ENCODE measurements around the gene SLC12A5.

DNA sequence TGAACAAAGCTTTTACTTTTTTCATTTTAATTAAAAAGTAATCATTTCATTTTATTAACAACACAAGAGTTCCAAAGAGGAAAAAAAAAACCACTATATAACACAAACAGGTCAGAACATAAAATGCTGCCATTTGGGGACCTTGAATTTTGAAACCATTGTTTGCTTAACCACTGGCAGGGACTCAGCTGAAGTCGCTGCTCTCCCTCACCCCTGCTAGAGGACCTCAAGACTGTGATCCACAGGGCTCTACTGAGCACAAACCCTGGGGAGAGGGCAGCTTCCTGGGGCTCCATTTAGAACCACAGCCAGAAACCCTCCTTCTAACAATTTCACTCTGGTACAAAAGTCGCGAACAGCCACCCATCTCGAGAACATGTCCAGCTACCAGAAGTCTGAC lies 32.0 kb downstream of the SLC12A5 start:
- TF ChIP-seq, protein P1, sequence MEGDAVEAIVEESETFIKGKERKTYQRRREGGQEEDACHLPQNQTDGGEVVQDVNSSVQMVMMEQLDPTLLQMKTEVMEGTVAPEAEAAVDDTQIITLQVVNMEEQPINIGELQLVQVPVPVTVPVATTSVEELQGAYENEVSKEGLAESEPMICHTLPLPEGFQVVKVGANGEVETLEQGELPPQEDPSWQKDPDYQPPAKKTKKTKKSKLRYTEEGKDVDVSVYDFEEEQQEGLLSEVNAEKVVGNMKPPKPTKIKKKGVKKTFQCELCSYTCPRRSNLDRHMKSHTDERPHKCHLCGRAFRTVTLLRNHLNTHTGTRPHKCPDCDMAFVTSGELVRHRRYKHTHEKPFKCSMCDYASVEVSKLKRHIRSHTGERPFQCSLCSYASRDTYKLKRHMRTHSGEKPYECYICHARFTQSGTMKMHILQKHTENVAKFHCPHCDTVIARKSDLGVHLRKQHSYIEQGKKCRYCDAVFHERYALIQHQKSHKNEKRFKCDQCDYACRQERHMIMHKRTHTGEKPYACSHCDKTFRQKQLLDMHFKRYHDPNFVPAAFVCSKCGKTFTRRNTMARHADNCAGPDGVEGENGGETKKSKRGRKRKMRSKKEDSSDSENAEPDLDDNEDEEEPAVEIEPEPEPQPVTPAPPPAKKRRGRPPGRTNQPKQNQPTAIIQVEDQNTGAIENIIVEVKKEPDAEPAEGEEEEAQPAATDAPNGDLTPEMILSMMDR (IDR thresholded peaks at IDR 0.05), result no peak
- no peak for TF ChIP-seq POLR2A (IDR thresholded peaks at IDR 0.05)
- no peak for TF ChIP-seq POLR2AphosphoS5 (IDR thresholded peaks at IDR 0.05)

Data from transverse colon (tissue), 4 donors.